Mucosa of stomach (tissue), 1 donor: ENCODE results near the gene NPPA.

ENCODE experiments used
- H3K27me3 ChIP-seq: one replicate; pipeline ENCODE4 v1.7.0; 2013; ENCODE audit warnings: mild to moderate bottlenecking, low read length; ENCODE audit not compliant: control insufficient read depth, insufficient read depth
- H3K36me3 ChIP-seq: one replicate; pipeline ENCODE4 v1.7.0; 2013; ENCODE audit warnings: low read length; ENCODE audit not compliant: control insufficient read depth, insufficient read depth
- H3K4me1 ChIP-seq: one replicate; pipeline ENCODE4 v1.7.0; 2013; ENCODE audit warnings: mild to moderate bottlenecking, low read length; ENCODE audit not compliant: control insufficient read depth, insufficient read depth
- H3K4me3 ChIP-seq: one replicate; pipeline ENCODE4 v1.7.0; 2013; ENCODE audit warnings: low read length
- H3K9ac ChIP-seq: one replicate; pipeline ENCODE4 v1.7.0; 2013; ENCODE audit warnings: mild to moderate bottlenecking, low read length, moderate library complexity
- H3K9me3 ChIP-seq: one replicate; pipeline ENCODE4 v1.7.0; 2013; ENCODE audit warnings: mild to moderate bottlenecking, low read length, moderate library complexity; ENCODE audit not compliant: control insufficient read depth
- donor health status: Pancreatic carcinoma.

Gene NPPA

DNA sequence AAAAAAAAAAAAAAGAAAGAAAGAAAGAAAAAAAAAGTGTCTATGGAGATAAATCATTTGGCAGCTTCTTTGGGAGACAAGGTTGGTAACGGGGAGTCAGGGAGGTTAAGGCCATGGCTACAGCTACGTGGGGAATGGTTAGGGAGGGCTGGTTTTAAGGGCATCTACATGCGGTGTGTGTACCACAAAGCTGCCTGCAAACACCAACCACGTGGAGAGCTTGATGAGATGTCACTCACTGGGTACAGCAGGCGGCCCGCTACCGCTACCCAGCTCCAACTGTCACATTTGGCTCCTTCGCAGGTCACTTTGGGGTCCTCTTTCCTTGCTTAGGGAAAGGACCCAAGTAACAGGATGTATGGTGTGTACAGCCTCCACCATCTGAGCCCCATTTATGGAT, 6.9 kb upstream of the NPPA start:
- Histone ChIP-seq H3K9ac (no peak overlapping the region), H3K9me3 (no peaks in the 10 kb centered on the region), H3K36me3 (no peaks in the 10 kb centered on the region), H3K4me3 (no peak overlapping the region), H3K27me3 (peaks cover 32% of the 10 kb centered on the region), H3K4me1 (no peaks in the 10 kb centered on the region)

DNA sequence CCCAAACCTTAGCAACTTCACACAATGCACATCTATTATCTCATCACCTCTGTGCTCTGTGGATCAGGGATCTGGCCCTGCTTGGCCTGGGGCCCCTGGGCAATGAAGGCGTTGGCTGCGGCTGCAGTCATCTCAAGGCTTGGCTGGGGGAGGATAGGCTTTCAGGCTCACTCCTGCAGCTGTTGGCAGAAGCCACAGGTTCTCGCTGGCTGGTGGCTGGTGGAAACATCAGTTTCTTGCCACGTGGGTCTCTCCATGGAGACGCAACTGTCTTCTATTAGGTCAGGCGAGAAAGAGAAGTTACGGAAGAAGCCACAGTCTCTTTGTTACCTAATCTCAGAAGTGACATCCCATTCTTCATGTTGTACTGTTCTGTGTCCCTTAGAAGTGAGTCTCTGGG, 3.6 kb upstream of the NPPA start:
- Histone ChIP-seq H3K9me3 (no peaks in the 10 kb centered on the region), H3K4me1 (no peaks in the 10 kb centered on the region), H3K9ac (no peak overlapping the region)

DNA sequence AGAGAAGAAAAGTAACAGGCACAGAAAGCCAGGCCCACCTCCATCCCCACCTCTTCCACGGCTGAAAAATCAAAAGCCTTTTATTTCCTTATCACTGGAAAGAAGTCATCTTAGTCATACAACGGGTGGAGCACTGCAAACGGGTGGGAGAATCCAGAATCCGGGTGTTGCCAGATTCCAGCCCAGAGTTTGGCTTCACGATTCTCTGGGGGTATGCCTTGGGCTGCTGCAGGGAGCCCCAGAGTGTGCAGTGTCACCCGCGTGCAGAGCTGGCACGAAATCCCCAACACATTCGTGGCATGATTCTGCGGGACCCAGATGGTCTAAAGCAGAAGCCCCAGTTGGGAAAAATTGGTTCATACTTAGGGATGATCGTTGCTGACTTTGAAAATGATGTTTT, 2.6 kb upstream of the NPPA start:
- H3K4me3 ChIP-seq, result no peak overlapping the region
- H3K4me1 ChIP-seq, result no peaks in the 10 kb centered on the region
- H3K27me3 ChIP-seq, result peaks cover 10% of the 10 kb centered on the region
- H3K36me3 ChIP-seq, result no peaks in the 10 kb centered on the region
- H3K9me3 ChIP-seq, result no peaks in the 10 kb centered on the region
- H3K9ac ChIP-seq, result no peak overlapping the region

More for the DNA sequence above, 3.6 kb upstream of the NPPA start:
- Histone ChIP-seq H3K36me3 (no peaks in the 10 kb centered on the region), H3K27me3 (peaks cover 10% of the 10 kb centered on the region), H3K4me3 (no peak overlapping the region)

DNA sequence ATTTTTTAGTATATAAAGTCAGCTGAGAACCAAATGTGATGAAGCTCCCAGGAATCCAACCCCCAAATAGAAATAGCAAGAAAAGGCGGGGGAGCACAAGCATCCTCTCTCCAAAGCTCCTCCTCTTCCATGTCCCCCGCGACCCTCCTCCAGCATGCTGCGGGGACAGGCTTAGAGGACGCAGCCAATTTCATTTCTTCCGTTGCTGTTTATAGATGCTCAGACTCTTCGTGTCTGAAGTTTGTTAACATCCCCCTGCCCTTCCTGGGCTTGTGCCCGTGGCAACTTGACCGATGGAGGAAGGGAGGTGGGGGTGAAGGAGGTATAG, 754 bp upstream of the NPPA start:
- no peaks in the 10 kb centered on the region for H3K9me3 ChIP-seq
- H3K36me3 ChIP-seq, result no peaks in the 10 kb centered on the region
- H3K9ac ChIP-seq, result no peak overlapping the region
- peaks cover 4% of the 10 kb centered on the region for H3K27me3 ChIP-seq
- H3K4me3 ChIP-seq, result no peak overlapping the region
- H3K4me1 ChIP-seq, result no peaks in the 10 kb centered on the region

DNA sequence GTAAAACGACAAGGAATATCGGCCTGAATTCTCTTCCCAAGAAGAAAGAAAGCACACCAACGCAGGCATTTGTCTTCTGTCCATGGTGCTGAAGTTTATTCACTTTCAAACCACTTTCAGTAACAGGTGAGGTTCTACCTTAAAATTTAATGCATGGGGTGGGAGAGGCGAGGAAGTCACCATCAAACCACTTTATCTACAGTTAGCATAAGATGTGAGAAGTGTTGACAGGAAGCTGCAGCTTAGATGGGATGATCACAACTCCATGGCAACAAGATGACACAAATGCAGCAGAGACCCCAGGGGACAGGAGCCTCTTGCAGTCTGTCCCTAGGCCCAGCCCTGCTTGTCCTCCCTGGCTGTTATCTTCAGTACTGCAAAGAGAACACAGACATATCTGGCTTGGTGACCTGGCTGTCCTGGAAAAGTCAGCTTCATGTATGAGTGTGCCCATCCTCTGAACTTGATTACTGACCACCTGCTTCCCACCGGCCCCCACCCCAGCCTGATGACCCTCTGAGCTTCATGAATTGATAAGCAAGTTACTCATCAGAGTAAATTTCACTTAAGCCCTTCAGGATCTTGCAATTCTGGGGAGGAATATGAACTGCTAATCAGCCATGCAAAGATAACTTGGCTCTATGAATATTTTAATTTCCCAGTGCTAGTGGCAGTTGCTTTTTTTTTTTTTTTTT, 1.8 kb downstream of the NPPA start:
- Histone ChIP-seq H3K36me3 (no peaks in the 10 kb centered on the region), H3K4me1 (no peaks in the 10 kb centered on the region), H3K27me3 (peaks cover 4% of the 10 kb centered on the region), H3K9me3 (no peaks in the 10 kb centered on the region), H3K4me3 (no peak overlapping the region), H3K9ac (no peak overlapping the region)

DNA sequence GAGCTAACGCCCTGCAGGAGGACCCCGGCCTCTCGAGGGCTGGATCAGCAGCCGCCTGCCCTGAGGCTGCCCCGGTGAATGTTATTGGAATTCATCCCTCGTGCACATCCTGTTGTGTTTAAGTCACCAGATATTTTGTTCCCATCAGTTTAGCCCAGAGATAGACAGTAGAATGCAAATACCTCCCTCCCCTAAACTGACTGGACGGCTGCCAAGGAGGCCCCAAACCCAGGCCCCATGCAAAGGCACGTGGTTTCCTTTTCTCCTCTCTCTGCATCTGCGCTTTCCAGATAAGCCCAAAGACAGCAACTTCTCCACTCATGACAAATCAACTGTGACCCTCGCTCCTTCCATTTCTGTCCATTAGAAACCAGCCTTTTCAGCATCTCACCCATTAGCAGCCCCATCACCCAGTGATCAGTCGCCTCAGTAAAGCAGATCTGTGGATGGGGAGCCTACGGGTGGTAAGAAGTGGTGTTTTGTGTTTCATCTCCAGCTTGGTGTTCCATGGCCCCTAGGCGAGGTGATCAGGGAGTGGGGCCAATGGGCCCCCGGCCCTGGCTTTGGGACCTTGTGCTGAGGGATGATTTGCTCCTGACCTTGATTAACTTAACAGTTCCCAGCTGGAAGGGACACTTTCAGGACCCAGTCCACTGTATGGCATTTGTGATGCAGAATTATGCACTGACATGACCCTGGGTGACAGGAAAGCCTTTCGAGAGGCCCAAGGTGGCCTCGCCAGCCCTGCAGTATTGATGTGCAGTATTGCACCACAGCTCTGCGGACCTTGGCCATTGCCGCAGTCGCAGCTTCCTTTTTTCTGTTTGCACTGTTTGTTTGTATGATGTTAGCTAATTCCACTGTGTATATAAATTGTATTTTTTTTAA, 5.2 kb downstream of the NPPA start:
- H3K36me3 ChIP-seq, result peaks cover 14% of the 10 kb centered on the region

GRCh38 chr1:11841245-11842153, 6.1 kb downstream of the NPPA start:
- Histone ChIP-seq H3K4me3 (no peak overlapping the region), H3K4me1 (no peaks in the 10 kb centered on the region), H3K36me3 (peaks cover 14% of the 10 kb centered on the region), H3K27me3 (no peaks in the 10 kb centered on the region), H3K9me3 (no peaks in the 10 kb centered on the region), H3K9ac (no peak overlapping the region)

More for the DNA sequence above, 5.2 kb downstream of the NPPA start:
- Histone ChIP-seq H3K27me3 (no peaks in the 10 kb centered on the region), H3K9ac (no peak overlapping the region), H3K9me3 (no peaks in the 10 kb centered on the region), H3K4me1 (no peaks in the 10 kb centered on the region), H3K4me3 (no peak overlapping the region)

DNA sequence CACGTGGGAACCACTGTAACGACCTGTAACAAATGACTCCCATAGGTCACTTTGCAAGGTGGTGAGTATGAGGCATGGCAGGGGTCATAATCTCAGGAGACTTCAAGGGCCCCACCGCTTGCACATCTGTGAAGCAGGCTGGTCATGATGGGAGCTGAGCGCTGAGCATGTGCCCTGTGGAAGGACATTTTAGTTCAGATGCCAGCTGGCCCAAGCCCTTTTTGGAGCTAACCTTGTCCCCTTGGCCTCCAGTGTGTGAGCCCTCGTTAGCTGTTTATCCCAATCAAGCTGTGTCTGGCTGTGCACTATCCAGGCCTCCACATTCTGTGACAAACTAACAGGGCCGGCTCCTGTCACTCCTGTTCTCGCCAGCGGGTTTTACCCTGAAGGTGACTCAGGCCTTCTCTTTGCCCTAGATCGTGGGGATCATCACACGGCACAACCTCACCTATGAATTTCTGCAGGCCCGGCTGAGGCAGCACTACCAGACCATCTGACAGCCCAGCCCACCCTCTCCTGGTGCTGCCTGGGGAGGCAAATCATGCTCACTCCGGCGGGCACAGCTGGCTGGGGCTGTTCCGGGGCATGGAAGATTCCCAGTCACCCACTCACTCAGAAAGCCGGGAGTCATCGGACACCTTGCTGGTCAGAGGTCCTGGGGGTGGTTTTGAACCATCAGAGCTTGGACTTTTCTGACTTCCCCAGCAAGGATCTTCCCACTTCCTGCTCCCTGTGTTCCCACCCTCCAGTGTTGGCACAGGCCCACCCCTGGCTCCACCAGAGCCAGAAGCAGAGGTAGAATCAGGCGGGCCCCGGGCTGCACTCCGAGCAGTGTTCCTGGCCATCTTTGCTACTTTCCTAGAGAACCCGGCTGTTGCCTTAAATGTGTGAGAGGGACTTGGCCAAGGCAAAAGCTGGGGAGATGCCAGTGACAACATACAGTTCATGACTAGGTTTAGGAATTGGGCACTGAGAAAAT, 7.6 kb downstream of the NPPA start:
- H3K9ac ChIP-seq, result no peak overlapping the region

DNA sequence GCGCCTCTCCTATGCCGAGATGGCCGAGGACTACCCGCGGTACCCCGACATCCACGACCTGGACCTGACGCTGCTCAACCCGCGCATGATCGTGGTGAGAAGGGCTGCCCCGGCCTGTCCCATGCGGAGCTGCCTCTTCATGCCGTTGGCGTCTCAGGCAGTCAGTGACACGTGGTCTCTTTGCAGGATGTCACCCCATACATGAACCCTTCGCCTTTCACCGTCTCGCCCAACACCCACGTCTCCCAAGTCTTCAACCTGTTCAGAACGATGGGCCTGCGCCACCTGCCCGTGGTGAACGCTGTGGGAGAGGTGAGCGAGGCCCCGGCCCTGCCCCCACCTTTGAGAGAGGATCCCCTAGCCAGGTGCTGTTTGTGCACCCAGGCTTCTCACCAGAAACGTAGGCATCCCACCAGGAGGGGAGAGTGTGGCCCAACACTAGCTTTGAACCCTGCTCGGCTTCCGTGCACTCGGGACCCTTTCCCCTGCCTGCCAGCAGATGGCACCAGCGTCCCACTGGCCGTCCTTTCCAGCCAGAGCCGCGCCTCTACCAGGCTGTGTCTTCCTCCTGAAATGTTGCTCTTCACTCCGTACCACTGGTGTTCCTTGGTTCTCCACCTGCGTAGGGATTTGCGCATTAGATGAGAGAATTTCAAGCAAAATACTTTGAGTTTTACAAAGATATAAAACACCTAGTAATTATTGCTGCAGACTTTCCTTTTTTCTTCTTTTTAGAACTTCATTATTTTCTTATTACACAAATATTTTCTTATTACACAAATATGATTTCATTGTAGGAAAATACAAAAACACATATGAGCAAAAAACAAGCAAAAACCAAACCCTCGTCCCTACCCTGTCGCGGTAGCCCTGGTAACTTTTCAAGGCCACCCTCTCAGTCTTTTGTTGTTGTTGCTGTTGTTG, 9.0 kb downstream of the NPPA start:
- Histone ChIP-seq H3K4me3 (no peak overlapping the region), H3K9me3 (no peaks in the 10 kb centered on the region), H3K27me3 (no peaks in the 10 kb centered on the region), H3K9ac (no peak overlapping the region), H3K4me1 (no peaks in the 10 kb centered on the region), H3K36me3 (peaks cover 18% of the 10 kb centered on the region)

More for the DNA sequence above, 7.6 kb downstream of the NPPA start:
- H3K4me1 ChIP-seq, result no peaks in the 10 kb centered on the region
- no peaks in the 10 kb centered on the region for H3K9me3 ChIP-seq
- H3K4me3 ChIP-seq, result no peak overlapping the region
- H3K36me3 ChIP-seq, result peaks cover 14% of the 10 kb centered on the region
- H3K27me3 ChIP-seq, result no peaks in the 10 kb centered on the region

- no peak overlapping the region for H3K9ac ChIP-seq
- H3K4me1 ChIP-seq, result no peaks in the 10 kb centered on the region
- no peak overlapping the region for H3K4me3 ChIP-seq
- no peaks in the 10 kb centered on the region for H3K9me3 ChIP-seq
- no peaks in the 10 kb centered on the region for H3K27me3 ChIP-seq
- peaks cover 24% of the 10 kb centered on the region for H3K36me3 ChIP-seq
These were observed 9.7 kb downstream of the NPPA start for GRCh38 chr1:11837767-11838348.
